ENCODE results near the gene PRKAR1B.

The PRKAR1B gene

DNA sequence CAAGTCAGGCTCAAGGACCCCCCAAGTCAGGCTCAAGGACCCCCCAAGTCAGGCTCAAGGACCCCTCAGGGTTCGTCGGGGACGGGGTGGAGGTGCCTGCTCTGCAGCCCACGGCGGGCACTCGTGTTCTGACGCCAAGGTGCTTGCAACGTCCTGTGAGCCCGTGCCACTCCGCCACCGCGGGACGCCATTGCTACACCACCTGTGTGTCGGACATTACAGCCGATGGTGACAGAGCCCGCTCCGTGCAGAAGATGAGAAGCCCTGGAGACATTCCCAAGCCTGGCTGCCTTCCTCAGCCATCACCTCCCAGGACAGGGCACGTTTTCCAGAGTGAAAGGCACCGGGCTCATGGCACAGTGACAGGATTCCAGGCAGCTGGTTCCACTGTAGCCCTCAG lies 98.3 kb downstream of the PRKAR1B start:
- DNase-seq (ENCODE audit: low read depth), result no peak
- TF ChIP-seq CTCF (conservative IDR thresholded peaks at IDR 0.05; ENCODE audit: low read depth, low read length), result no peak
- no peak overlapping the region for H3K4me3 ChIP-seq (ENCODE audit: low read depth, low read length)

- no peak for DNase-seq (ENCODE audit: low read depth)
- TF ChIP-seq CTCF (conservative IDR thresholded peaks at IDR 0.05; ENCODE audit: low read depth, low read length), result no peak
Observed at GRCh38 chr7:628402-628763, 98.7 kb downstream of the PRKAR1B start.

DNA sequence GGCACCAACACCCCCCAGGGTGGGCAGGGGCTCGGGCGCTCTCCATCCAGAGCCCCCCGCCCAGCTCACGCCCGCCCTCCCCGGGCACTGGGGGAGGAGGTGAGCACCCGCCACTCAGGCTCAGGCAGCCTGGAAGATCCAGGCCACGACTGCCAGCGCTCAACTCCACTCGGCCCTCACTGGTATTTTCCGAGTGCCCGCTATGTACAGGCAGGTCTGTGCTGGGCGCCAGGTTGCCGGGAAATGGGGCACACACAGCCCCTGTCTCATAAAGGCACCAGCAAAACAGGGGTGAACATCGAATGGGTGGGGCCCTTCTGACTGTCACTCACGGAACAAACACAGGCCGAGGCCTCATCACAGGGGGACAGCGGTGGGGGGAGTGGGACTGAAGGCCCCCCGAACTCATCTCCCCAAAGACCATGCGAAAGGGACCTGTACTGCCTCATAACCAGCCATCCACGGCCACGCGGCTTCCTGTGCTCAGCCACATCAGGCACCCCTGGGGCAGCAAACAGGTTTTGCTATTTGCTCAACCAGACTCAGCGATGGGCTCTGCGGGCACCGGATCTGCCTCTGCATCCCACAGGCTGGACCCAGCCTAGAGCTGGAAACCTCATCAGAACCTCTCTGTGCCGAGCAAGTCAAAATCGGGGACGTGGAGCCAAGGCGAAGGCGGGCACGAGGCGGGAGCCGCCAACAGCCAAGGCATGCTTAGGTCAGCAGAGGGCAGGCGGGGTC lies 99.2 kb downstream of the PRKAR1B start:
- TF ChIP-seq CTCF (conservative IDR thresholded peaks at IDR 0.05; ENCODE audit: low read depth, low read length), result no peak
- no peak for DNase-seq (ENCODE audit: low read depth)

More at GRCh38 chr7:628402-628763, 98.7 kb downstream of the PRKAR1B start:
- H3K4me3 ChIP-seq (ENCODE audit: low read depth, low read length), result no peak overlapping the region

DNA sequence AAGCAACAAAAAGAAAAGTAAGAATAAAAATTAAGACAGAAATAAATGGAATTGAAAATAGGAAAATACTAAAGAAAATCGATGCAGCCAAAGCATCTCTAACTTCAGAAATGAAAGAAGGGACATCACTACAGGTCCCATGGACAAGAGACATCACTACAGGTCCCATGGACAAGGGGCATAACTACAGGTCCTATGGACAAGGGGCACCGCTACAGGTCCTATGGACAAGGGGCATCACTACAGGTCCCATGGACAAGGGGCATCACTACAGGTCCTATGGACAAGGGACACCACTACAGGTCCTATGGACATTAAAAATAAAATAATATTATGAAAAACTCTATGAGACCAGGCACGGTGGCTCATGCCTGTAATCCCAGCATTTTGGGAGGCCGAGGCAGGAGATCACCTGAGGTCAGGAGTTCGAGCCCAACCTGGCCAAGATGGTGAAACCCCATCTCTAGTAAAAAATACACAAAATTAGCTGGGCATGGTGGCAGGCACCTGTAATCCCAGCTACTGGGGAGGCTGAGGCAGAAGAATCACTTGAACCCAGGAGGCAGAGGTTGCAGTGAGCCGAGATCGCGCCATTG lies 101.6 kb downstream of the PRKAR1B start:
- no peak overlapping the region for H3K4me3 ChIP-seq (ENCODE audit: low read depth, low read length)
- no peak for TF ChIP-seq CTCF (conservative IDR thresholded peaks at IDR 0.05; ENCODE audit: low read depth, low read length)
- DNase-seq (ENCODE audit: low read depth), result peak; percentile 16

More for the DNA sequence above, 99.2 kb downstream of the PRKAR1B start:
- no peak overlapping the region for H3K4me3 ChIP-seq (ENCODE audit: low read depth, low read length)

GRCh38 chr7:623464-623863 lies 103.6 kb downstream of the PRKAR1B start:
- no peak for DNase-seq (ENCODE audit: low read depth)
- no peak for TF ChIP-seq CTCF (conservative IDR thresholded peaks at IDR 0.05; ENCODE audit: low read depth, low read length)
- no peak overlapping the region for H3K4me3 ChIP-seq (ENCODE audit: low read depth, low read length)

DNA sequence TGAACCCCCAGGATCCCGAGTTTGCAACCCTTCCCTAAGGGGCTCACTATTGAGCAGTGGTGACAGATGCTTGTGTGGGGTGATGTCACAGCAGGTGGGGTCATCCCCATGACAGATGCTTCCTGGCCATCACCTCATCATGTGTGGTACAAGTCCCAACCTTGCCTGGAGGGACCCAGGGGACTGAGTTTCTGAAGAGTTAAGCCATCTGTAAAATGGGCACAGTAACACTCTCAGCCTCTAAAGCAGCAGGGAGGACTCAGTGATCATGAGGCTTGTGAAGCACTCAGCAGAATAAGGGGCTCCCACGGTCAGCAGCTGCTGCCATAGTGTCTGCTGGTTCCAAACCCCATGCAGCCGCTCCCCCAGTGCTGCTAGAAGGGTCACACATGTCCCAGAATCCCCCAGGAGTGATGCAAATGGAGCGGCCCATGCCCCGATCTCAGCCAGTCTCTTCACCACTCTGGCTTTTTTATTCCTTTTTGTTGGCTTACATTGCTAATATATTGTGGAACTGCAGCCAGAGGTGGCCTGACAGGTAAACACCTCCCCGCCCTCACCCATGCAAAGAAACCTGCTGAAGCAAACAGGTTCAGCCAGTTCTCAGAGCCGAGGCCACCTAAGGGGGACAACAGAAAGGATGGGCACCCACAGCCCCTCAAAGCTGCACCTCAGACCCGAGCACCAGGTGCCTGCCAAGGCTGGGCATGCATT lies 105.4 kb downstream of the PRKAR1B start:
- DNase-seq (ENCODE audit: low read depth), result no peak
- TF ChIP-seq CTCF (conservative IDR thresholded peaks at IDR 0.05; ENCODE audit: low read depth, low read length), result no peak
- no peak overlapping the region for H3K4me3 ChIP-seq (ENCODE audit: low read depth, low read length)
